GM21367 (cell line): ENCODE results near the gene CCL14.

Source experiments
- ATAC-seq: cut with Tn5 transposase; IDR thresholded peaks from one replicate; pipeline ENCODE4 v1.9.1; 2021; ENCODE audit not compliant: unreplicated experiment

CCL14 gene

GRCh38 chr17:35991075-35991474 is 4.5 kb upstream of the CCL14 start:
- ATAC-seq: no peak

DNA sequence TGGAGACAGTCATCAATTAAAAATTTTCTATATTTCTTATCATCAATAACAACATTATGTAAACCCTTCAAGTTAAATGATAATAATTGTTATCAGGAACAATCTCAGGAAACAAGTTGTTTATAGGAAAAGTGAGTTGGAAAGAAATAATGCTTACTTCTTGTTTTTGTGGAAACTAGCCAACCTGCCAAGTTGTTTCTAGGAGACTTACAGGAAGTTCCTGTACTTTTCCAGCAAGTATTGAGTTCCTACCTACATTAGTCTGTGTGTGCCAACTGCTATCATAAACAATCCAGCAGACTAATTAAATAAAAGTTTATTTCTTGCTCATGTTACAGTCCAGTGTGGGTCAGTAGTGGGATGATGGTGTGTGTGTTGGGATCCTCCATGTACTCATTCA is 1.6 kb upstream of the CCL14 start:
- ATAC-seq: no peak

- no peak for ATAC-seq
These were observed 2.4 kb downstream of the CCL14 start for GRCh38 chr17:35984140-35984539.

GRCh38 chr17:35982409-35983191 is 3.9 kb downstream of the CCL14 start:
- ATAC-seq: no peak

DNA sequence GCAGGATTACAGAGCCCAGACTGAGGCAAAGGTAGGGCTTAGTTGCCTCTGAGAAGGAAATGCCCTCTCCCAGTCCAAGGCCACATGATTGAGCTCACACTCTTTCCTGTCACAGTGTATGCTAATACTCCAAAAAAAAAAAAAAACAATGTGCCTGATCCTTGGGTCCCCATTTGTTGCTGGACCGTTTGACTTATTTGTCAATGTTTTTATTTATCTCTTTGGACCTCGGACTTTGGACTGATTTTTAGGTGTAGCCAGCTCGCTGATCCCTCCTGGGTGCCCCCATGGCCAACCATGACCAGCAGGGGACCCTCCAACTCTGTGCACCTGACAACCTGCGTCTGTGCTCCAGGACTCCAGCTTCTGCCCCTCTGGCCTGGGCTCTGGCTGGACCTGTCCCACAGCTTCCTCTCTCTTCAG is 4.6 kb downstream of the CCL14 start:
- no peak for ATAC-seq

GRCh38 chr17:35981246-35981645 is 5.3 kb downstream of the CCL14 start, which contains the start of gene CCL16:
Gene CCL16, minus strand, starts transcription at chr17:35981497. Its CDS starts 77 bp downstream, at chr17:35981420.
- ATAC-seq: no peak

DNA sequence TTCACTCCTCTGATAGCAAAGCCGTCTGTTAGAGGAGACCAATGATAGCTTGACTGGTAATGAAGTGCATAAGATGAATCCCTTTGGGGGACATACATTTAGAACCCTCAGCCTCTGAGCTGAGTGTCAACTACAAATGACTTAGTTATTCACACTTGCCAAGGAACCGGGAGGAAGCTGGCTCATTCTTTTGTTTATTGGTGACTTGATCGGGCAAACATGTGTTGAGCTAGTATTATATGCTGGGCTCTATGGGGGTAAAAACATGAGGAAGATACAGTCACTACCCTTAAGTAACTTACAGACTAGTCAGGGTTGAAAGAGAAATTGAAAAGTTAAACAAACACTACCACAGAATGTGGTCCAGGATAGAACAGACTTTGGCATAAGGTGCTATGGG is 8.2 kb downstream of the CCL14 start:
- ATAC-seq: no peak

GRCh38 chr17:35977509-35977908 is 9.0 kb downstream of the CCL14 start:
- ATAC-seq: no peak

- no peak for ATAC-seq
These were observed 12.9 kb downstream of the CCL14 start for GRCh38 chr17:35973333-35974260.

DNA sequence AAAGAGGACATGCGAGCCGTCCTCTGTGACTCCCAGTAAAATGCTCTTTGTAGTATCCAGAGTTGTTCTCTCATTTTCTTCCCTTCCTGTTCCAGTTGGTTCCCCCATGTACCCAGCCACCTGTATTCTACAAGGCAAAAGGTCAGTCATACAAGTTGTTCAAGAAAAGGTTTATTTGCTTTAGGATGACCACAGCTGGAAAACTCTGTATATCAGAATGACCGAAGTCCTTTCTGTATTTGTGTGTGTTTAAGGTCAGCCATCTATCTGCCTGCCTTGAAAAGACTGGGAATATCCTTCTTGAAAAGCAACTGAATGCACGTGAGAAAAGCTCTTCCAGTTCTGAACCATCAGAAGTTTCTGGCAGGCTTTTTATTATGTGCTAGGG is 13.6 kb downstream of the CCL14 start:
- ATAC-seq: no peak

DNA sequence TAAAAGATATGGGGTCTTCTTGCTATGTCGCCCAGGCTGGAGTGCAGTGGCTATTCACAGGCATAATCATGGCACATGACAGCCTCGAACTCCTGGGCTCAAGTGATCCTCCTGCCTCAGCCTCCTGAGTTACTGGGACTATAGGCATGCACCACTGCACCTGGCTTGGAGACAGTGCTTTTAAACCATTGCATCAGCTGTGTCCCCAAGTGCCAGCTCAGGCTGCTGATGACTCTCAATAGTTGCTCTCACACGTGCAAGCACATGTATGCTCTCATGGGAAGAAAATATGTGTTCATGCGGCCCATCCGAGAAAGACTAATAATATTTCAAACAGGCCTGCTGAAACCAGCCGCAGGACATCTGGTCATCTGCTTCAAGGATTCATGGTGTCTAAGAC is 14.0 kb downstream of the CCL14 start:
- ATAC-seq: no peak

- no peak for ATAC-seq
These were observed 14.5 kb downstream of the CCL14 start for GRCh38 chr17:35972066-35972465.

GRCh38 chr17:35969558-35970380 is 16.8 kb downstream of the CCL14 start:
- ATAC-seq: no peak

DNA sequence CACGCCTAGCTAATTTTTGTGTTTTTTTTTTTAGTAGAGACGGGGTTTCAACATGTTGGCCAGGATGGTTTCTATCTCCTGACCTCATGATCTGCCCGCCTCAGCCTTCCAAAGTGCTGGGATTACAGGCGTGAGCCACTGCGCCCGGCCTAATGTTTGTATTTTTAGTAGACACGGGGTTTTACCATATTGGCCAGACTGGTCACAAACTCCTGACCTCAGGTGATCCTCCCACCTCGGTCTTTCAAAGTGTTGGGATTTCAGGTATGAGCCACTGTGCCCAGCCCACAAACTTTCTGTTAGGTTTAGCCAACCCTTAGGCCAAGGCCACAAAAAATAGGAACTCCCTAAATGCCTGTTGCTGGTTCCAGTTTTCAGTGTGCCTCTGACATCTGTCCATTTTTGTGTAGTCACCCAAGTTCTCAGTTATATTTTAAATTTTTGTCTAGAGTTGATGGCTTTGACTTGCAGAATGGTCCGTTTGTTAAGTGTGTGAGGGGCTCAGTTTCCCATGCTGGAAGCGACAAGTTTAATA is 17.9 kb downstream of the CCL14 start:
- ATAC-seq: no peak

- no peak for ATAC-seq
These were observed 21.3 kb downstream of the CCL14 start for GRCh38 chr17:35965272-35965671.

DNA sequence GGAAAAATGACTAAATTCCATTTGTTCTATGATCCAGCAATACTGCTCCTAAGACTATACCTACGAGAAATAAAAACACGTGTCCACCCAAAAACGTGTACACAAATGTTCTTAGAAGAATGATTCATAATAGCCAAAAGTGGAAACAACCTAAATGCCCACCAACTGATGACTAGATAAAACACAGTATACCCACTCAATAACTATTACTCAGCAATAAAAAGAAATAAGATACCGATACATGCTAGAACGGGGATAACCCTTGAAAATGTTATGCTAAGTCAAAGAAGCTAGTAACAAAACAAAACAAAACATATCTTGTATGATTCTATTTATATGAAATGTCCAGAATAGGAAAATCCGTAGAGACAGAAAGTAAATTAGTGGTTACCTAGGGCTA is 22.9 kb downstream of the CCL14 start:
- ATAC-seq: no peak

- no peak for ATAC-seq
These were observed 32.8 kb downstream of the CCL14 start for GRCh38 chr17:35953720-35954119.

DNA sequence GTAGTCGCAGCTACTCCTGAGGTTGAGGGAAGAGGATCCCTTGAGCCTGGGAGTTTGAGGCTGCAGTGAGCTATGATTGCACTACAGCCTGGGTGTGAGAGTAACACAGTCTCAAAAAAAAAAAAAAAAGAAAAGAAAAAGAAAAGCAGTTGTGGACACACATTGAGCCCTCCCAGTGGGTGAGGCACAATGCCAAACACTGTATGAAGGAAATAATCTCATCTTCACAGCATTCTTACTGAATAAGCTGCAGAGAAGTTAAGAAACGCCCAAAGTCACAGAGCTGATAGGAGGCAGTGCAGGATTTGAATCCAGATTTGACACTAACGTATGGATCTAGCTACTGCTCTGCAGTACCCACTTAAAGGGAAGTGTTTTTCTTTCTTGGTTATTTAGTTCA is 37.1 kb downstream of the CCL14 start:
- no peak for ATAC-seq

GRCh38 chr17:35948092-35948491 is 38.4 kb downstream of the CCL14 start:
- no peak for ATAC-seq

GRCh38 chr17:35947156-35947585 is 39.4 kb downstream of the CCL14 start:
- ATAC-seq: no peak

DNA sequence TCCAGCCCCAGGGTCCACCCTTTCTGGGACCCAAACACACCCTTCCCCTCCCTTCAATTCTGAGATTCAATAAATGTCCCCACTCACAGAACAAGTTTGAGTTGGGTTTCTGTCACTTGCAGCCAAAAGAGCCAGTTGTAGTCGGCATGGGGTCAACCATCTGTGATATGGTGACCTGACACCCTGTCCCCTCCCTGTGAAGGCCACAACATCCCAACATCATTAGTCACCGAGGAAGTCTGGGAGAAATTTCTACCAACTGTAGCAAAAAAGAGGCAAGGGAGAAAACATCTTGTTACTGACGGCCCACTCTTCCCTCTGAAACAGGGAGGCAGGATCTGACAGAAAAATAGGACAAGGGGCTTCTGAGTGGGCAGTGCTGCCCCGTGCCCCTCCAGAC is 42.4 kb downstream of the CCL14 start:
- no peak for ATAC-seq
